Esophagus squamous epithelium (tissue), 4 donors: ENCODE measurements around the gene FBLIM1.

ENCODE experiments used
- CTCF ChIP-seq, 6 experiments: fragments of 450-650 bp in 4 of 6; fragments of 200-600 bp in 2 of 6; sonication (generic) in 2 of 6; IDR thresholded peaks; one replicate each; pipeline ENCODE4 v1.5.1; 2016 to 2019; ENCODE audit warnings: antibody characterized with exemption in 6 of 6, mild to moderate bottlenecking in 4 of 6, moderate library complexity in 4 of 6
- POLR2A ChIP-seq, 4 donors: fragments of 450-650 bp; IDR thresholded peaks; one replicate each; pipeline ENCODE4 v1.6.1; 2017; ENCODE audit warnings: antibody characterized with exemption in 4 of 4, mild to moderate bottlenecking in 4 of 4, moderate library complexity in 3 of 4

- no peak for TF ChIP-seq CTCF (IDR thresholded peaks at IDR 0.05)
- no peak for TF ChIP-seq POLR2A (IDR thresholded peaks at IDR 0.05)
Measured at GRCh38 chr1:15735304-15736037, 23.1 kb upstream of the FBLIM1 start.
